Measurements from ENCODE around the gene CXorf65.

The CXorf65 gene

GRCh38 chrX:71105628-71106027 is 912 bp downstream of the CXorf65 start:
- no peak for DNase-seq

GRCh38 chrX:71103110-71103983 is 3.2 kb downstream of the CXorf65 start:
- DNase-seq, result peak; percentile 27 to 59 (median 45)

- no peak for DNase-seq
These were observed 4.2 kb downstream of the CXorf65 start for GRCh38 chrX:71102292-71102691.

GRCh38 chrX:71100581-71101505 is 5.7 kb downstream of the CXorf65 start:
- DNase-seq, result peak in 3 of 6 experiments; percentile 4 to 45 (median 20)

- no peak for DNase-seq
These were observed 6.8 kb downstream of the CXorf65 start for GRCh38 chrX:71099736-71100135.

GRCh38 chrX:71098951-71099506 is 7.5 kb downstream of the CXorf65 start:
- DNase-seq, result no peak

- DNase-seq, result peak; percentile 59 to 82 (median 73)
These were observed 8.2 kb downstream of the CXorf65 start for GRCh38 chrX:71098302-71098701.

GRCh38 chrX:71096760-71097032 is 9.8 kb downstream of the CXorf65 start:
- DNase-seq, result no peak

GRCh38 chrX:71095981-71096759 is 10.4 kb downstream of the CXorf65 start:
- DNase-seq, result peak in 3 of 6 experiments; percentile 35 to 69 (median 68)

- peak; percentile 70 to 89 (median 82) for DNase-seq
These were observed 11.0 kb downstream of the CXorf65 start, which contains the start of gene FOXO4 for GRCh38 chrX:71095555-71095980. Gene FOXO4 (plus strand): TSS chrX:71095851. CDS start chrX:71096529, 678 bp downstream.

GRCh38 chrX:71095033-71095432 is 11.5 kb downstream of the CXorf65 start:
- no peak for DNase-seq

GRCh38 chrX:71091263-71091662 is 15.3 kb downstream of the CXorf65 start:
- no peak for DNase-seq

GRCh38 chrX:71085900-71086299 is 20.6 kb downstream of the CXorf65 start:
- no peak for DNase-seq

GRCh38 chrX:71082822-71083221 is 23.7 kb downstream of the CXorf65 start:
- no peak for DNase-seq

GRCh38 chrX:71082124-71082647 is 24.4 kb downstream of the CXorf65 start:
- no peak for DNase-seq

- DNase-seq, result no peak
These were observed 25.0 kb downstream of the CXorf65 start for GRCh38 chrX:71081330-71082123.

- no peak for DNase-seq
These were observed 36.0 kb downstream of the CXorf65 start for GRCh38 chrX:71070531-71070930.

- peak; percentile 82 to 94 (median 88) for DNase-seq
These were observed 38.3 kb downstream of the CXorf65 start, which contains the start of gene SNX12 for GRCh38 chrX:71068044-71068918. Gene SNX12 (minus strand): TSS chrX:71068334. CDS start chrX:71068306, 28 bp downstream.

- no peak for DNase-seq
These were observed 38.9 kb downstream of the CXorf65 start for GRCh38 chrX:71067712-71068043.

- DNase-seq, result no peak
These were observed 39.5 kb downstream of the CXorf65 start for GRCh38 chrX:71067089-71067488.
